Measurements from ENCODE around the gene ARMC2. TPM values are rescaled to one million over a fixed set of nuclear protein-coding genes. Genes with fewer than 3 reads are reported as not detected.

Gene ARMC2
- total and polyA plus RNA-seq, 2 experiments from 2014 or later, result 2.7 to 4.4 TPM

DNA sequence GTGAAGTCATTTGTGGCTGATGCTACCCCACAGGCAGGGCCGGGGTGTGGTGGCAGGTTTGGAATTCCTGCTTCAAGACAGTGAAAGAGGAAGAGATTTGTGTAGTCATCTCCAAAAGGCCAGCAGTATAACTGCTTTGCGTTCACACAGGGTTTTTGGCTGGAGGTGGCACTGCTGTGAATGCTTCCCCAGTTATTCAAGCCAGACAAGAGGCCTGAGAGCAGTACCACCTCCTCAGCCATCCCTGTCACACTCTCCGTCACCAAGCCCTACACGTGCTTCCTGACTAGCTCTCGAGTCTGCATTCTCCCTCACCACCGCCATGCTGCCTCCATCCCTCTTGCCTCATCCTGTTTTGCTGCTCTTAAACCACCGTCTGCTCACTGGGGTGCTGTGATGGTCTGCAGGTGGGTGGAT is 23.9 kb downstream of the ARMC2 start:
- Mint-ChIP-seq H3K27me3 (ENCODE audit: insufficient read depth, low read depth, poor library complexity) (peaks cover 4% of the 10 kb centered on the region), H3K9me3 (no peaks in the 10 kb centered on the region), H3K27ac (peak overlapping the region; percentile 4; the same call in 1 of the 2 replicates), H3K4me1 (peaks cover 34% of the 10 kb centered on the region), H3K36me3 (ENCODE audit: low read depth) (no peaks in the 10 kb centered on the region), H3K4me3 (no peak overlapping the region)
- Histone ChIP-seq H4K20me1 (replicated peaks; ENCODE audit: insufficient read depth) (no peaks in the 10 kb centered on the region), H2AFZ (no peak overlapping the region), H3F3A (replicated peaks; ENCODE audit: low read depth) (no peaks in the 10 kb centered on the region), H3K4me2 (no peak overlapping the region), H3K4me1 (ENCODE audit: insufficient read depth) (peaks cover 11% of the 10 kb centered on the region; the same call in 1 of the 2 replicates), H3K27ac (ENCODE audit: low read depth) (no peak overlapping the region), H3K9me2 (ENCODE audit: insufficient read depth) (no peaks in the 10 kb centered on the region), H3K79me2 (replicated peaks; ENCODE audit: insufficient read depth) (no peaks in the 10 kb centered on the region), H3K4me3 (no peak overlapping the region), H3K27me3 (ENCODE audit: insufficient read depth) (no peaks in the 10 kb centered on the region), H3K36me3 (ENCODE audit: insufficient read depth) (no peaks in the 10 kb centered on the region)
- DNase-seq (ENCODE audit: low spot score), result peak; percentile 11
- TF ChIP-seq, protein P1, sequence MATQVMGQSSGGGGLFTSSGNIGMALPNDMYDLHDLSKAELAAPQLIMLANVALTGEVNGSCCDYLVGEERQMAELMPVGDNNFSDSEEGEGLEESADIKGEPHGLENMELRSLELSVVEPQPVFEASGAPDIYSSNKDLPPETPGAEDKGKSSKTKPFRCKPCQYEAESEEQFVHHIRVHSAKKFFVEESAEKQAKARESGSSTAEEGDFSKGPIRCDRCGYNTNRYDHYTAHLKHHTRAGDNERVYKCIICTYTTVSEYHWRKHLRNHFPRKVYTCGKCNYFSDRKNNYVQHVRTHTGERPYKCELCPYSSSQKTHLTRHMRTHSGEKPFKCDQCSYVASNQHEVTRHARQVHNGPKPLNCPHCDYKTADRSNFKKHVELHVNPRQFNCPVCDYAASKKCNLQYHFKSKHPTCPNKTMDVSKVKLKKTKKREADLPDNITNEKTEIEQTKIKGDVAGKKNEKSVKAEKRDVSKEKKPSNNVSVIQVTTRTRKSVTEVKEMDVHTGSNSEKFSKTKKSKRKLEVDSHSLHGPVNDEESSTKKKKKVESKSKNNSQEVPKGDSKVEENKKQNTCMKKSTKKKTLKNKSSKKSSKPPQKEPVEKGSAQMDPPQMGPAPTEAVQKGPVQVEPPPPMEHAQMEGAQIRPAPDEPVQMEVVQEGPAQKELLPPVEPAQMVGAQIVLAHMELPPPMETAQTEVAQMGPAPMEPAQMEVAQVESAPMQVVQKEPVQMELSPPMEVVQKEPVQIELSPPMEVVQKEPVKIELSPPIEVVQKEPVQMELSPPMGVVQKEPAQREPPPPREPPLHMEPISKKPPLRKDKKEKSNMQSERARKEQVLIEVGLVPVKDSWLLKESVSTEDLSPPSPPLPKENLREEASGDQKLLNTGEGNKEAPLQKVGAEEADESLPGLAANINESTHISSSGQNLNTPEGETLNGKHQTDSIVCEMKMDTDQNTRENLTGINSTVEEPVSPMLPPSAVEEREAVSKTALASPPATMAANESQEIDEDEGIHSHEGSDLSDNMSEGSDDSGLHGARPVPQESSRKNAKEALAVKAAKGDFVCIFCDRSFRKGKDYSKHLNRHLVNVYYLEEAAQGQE (IDR thresholded peaks at IDR 0.05; ENCODE audit: unreplicated experiment), result no peak
- TF ChIP-seq JUNB (IDR thresholded peaks at IDR 0.05; ENCODE audit: unreplicated experiment) (no peak), ZNF114 (CRISPR knock-in tag; IDR thresholded peaks at IDR 0.05) (no peak), CREB1 (CRISPR knock-in tag; IDR thresholded peaks at IDR 0.05; ENCODE audit: low read depth) (no peak), ZNF331 (CRISPR knock-in tag; IDR thresholded peaks at IDR 0.05; ENCODE audit: low read depth) (no peak), STAT1 (IDR thresholded peaks at IDR 0.05; ENCODE audit: unreplicated experiment) (no peak), EZH2phosphoT487 (IDR thresholded peaks at IDR 0.05; ENCODE audit: unreplicated experiment) (no peak), NANOG (IDR thresholded peaks at IDR 0.05; ENCODE audit: borderline replicate concordance) (no peak), EZH2 (IDR thresholded peaks at IDR 0.05; ENCODE audit: low read depth, unreplicated experiment) (no peak), POLR2AphosphoS5 (IDR thresholded peaks at IDR 0.05; ENCODE audit: low read depth) (no peak)
- TF ChIP-seq, protein P2, sequence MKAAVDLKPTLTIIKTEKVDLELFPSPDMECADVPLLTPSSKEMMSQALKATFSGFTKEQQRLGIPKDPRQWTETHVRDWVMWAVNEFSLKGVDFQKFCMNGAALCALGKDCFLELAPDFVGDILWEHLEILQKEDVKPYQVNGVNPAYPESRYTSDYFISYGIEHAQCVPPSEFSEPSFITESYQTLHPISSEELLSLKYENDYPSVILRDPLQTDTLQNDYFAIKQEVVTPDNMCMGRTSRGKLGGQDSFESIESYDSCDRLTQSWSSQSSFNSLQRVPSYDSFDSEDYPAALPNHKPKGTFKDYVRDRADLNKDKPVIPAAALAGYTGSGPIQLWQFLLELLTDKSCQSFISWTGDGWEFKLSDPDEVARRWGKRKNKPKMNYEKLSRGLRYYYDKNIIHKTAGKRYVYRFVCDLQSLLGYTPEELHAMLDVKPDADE (IDR thresholded peaks at IDR 0.05), result no peak
- TF ChIP-seq, protein P3, sequence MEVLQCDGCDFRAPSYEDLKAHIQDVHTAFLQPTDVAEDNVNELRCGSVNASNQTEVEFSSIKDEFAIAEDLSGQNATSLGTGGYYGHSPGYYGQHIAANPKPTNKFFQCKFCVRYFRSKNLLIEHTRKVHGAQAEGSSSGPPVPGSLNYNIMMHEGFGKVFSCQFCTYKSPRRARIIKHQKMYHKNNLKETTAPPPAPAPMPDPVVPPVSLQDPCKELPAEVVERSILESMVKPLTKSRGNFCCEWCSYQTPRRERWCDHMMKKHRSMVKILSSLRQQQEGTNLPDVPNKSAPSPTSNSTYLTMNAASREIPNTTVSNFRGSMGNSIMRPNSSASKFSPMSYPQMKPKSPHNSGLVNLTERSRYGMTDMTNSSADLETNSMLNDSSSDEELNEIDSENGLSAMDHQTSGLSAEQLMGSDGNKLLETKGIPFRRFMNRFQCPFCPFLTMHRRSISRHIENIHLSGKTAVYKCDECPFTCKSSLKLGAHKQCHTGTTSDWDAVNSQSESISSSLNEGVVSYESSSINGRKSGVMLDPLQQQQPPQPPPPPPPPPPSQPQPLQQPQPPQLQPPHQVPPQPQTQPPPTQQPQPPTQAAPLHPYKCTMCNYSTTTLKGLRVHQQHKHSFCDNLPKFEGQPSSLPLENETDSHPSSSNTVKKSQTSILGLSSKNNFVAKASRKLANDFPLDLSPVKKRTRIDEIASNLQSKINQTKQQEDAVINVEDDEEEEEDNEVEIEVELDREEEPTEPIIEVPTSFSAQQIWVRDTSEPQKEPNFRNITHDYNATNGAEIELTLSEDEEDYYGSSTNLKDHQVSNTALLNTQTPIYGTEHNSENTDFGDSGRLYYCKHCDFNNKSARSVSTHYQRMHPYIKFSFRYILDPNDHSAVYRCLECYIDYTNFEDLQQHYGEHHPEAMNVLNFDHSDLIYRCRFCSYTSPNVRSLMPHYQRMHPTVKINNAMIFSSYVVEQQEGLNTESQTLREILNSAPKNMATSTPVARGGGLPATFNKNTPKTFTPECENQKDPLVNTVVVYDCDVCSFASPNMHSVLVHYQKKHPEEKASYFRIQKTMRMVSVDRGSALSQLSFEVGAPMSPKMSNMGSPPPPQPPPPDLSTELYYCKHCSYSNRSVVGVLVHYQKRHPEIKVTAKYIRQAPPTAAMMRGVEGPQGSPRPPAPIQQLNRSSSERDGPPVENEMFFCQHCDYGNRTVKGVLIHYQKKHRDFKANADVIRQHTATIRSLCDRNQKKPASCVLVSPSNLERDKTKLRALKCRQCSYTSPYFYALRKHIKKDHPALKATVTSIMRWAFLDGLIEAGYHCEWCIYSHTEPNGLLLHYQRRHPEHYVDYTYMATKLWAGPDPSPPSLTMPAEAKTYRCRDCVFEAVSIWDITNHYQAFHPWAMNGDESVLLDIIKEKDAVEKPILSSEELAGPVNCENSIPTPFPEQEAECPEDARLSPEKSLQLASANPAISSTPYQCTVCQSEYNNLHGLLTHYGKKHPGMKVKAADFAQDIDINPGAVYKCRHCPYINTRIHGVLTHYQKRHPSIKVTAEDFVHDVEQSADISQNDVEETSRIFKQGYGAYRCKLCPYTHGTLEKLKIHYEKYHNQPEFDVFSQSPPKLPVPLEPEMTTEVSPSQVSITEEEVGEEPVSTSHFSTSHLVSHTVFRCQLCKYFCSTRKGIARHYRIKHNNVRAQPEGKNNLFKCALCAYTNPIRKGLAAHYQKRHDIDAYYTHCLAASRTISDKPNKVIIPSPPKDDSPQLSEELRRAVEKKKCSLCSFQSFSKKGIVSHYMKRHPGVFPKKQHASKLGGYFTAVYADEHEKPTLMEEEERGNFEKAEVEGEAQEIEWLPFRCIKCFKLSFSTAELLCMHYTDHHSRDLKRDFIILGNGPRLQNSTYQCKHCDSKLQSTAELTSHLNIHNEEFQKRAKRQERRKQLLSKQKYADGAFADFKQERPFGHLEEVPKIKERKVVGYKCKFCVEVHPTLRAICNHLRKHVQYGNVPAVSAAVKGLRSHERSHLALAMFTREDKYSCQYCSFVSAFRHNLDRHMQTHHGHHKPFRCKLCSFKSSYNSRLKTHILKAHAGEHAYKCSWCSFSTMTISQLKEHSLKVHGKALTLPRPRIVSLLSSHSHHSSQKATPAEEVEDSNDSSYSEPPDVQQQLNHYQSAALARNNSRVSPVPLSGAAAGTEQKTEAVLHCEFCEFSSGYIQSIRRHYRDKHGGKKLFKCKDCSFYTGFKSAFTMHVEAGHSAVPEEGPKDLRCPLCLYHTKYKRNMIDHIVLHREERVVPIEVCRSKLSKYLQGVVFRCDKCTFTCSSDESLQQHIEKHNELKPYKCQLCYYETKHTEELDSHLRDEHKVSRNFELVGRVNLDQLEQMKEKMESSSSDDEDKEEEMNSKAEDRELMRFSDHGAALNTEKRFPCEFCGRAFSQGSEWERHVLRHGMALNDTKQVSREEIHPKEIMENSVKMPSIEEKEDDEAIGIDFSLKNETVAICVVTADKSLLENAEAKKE (CRISPR knock-in tag; IDR thresholded peaks at IDR 0.05), result no peak
- TF ChIP-seq, protein P4, sequence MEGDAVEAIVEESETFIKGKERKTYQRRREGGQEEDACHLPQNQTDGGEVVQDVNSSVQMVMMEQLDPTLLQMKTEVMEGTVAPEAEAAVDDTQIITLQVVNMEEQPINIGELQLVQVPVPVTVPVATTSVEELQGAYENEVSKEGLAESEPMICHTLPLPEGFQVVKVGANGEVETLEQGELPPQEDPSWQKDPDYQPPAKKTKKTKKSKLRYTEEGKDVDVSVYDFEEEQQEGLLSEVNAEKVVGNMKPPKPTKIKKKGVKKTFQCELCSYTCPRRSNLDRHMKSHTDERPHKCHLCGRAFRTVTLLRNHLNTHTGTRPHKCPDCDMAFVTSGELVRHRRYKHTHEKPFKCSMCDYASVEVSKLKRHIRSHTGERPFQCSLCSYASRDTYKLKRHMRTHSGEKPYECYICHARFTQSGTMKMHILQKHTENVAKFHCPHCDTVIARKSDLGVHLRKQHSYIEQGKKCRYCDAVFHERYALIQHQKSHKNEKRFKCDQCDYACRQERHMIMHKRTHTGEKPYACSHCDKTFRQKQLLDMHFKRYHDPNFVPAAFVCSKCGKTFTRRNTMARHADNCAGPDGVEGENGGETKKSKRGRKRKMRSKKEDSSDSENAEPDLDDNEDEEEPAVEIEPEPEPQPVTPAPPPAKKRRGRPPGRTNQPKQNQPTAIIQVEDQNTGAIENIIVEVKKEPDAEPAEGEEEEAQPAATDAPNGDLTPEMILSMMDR (conservative IDR thresholded peaks at IDR 0.05; ENCODE audit: low read depth in 2 of 2), result no peak
- ATAC-seq, result peak; percentile 35

Measured in GM23338 (cell line).